ENCODE results near the gene PRKN. TPM values are rescaled to one million over a fixed set of nuclear protein-coding genes. Genes with fewer than 3 reads are reported as not detected.

Gene PRKN
- total RNA-seq, 1 donor from 2014 or later = 2.8 TPM

GRCh38 chr6:161361529-161361928 is 1366.0 kb downstream of the PRKN start:
- H3K4me3 Mint-ChIP-seq = no peak overlapping the region
- H3K36me3 ChIP-seq = no peaks in the 10 kb centered on the region
- no peaks in the 10 kb centered on the region for H3K4me1 ChIP-seq
- no peaks in the 10 kb centered on the region for H3K9me3 ChIP-seq (ENCODE audit: low read depth)
- no peak overlapping the region for H3K4me3 ChIP-seq
- H3K9ac ChIP-seq = no peak overlapping the region
- no peaks in the 10 kb centered on the region for H4K20me1 ChIP-seq (ENCODE audit: low read depth)
- H3K4me1 Mint-ChIP-seq = peaks cover 7% of the 10 kb centered on the region
- TF ChIP-seq EZH2 (IDR thresholded peaks at IDR 0.05) = no peak
- TF ChIP-seq, protein P1, sequence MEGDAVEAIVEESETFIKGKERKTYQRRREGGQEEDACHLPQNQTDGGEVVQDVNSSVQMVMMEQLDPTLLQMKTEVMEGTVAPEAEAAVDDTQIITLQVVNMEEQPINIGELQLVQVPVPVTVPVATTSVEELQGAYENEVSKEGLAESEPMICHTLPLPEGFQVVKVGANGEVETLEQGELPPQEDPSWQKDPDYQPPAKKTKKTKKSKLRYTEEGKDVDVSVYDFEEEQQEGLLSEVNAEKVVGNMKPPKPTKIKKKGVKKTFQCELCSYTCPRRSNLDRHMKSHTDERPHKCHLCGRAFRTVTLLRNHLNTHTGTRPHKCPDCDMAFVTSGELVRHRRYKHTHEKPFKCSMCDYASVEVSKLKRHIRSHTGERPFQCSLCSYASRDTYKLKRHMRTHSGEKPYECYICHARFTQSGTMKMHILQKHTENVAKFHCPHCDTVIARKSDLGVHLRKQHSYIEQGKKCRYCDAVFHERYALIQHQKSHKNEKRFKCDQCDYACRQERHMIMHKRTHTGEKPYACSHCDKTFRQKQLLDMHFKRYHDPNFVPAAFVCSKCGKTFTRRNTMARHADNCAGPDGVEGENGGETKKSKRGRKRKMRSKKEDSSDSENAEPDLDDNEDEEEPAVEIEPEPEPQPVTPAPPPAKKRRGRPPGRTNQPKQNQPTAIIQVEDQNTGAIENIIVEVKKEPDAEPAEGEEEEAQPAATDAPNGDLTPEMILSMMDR (IDR thresholded peaks at IDR 0.05) = no peak
- TF ChIP-seq EZH2phosphoT487 (IDR thresholded peaks at IDR 0.05) = no peak
- H3K36me3 Mint-ChIP-seq = peaks cover 7% of the 10 kb centered on the region
- H3K4me2 ChIP-seq = no peak overlapping the region
- no peaks in the 10 kb centered on the region for H3F3A ChIP-seq (ENCODE audit: low read depth)
- H3K27me3 ChIP-seq = no peaks in the 10 kb centered on the region
- DNase-seq (ENCODE audit: low spot score) = no peak
- H3K9me3 Mint-ChIP-seq = peaks cover 32% of the 10 kb centered on the region
- H3K27ac Mint-ChIP-seq = no peak overlapping the region
- H3K27ac ChIP-seq = no peak overlapping the region
- no peaks in the 10 kb centered on the region for H3K79me2 ChIP-seq (ENCODE audit: low read depth)
- no peak overlapping the region for H2AFZ ChIP-seq (replicated peaks)
- peaks cover 4% of the 10 kb centered on the region for H3K27me3 Mint-ChIP-seq (ENCODE audit: insufficient read depth, low read depth)

- no peak overlapping the region for H3K9ac ChIP-seq
- no peaks in the 10 kb centered on the region for H3F3A ChIP-seq (ENCODE audit: low read depth)
- no peak overlapping the region for H3K4me3 Mint-ChIP-seq
- H3K27ac ChIP-seq = no peak overlapping the region
- no peak overlapping the region for H2AFZ ChIP-seq (replicated peaks)
- DNase-seq (ENCODE audit: low spot score) = no peak
- peaks cover 2% of the 10 kb centered on the region for H3K27me3 Mint-ChIP-seq (ENCODE audit: insufficient read depth, low read depth)
- no peaks in the 10 kb centered on the region for H3K36me3 ChIP-seq
- no peaks in the 10 kb centered on the region for H3K79me2 ChIP-seq (ENCODE audit: low read depth)
- H3K4me1 ChIP-seq = no peaks in the 10 kb centered on the region
- H3K9me3 ChIP-seq (ENCODE audit: low read depth) = no peaks in the 10 kb centered on the region
- no peak for TF ChIP-seq EZH2 (IDR thresholded peaks at IDR 0.05)
- TF ChIP-seq EZH2phosphoT487 (IDR thresholded peaks at IDR 0.05) = no peak
- TF ChIP-seq, protein P1 (IDR thresholded peaks at IDR 0.05) = no peak
- peaks cover 7% of the 10 kb centered on the region for H3K36me3 Mint-ChIP-seq
- H3K4me3 ChIP-seq = no peak overlapping the region
- no peaks in the 10 kb centered on the region for H3K27me3 ChIP-seq
- no peak overlapping the region for H3K4me2 ChIP-seq
- peaks cover 11% of the 10 kb centered on the region for H3K4me1 Mint-ChIP-seq
- peaks cover 32% of the 10 kb centered on the region for H3K9me3 Mint-ChIP-seq
- H4K20me1 ChIP-seq (ENCODE audit: low read depth) = no peaks in the 10 kb centered on the region
- H3K27ac Mint-ChIP-seq = no peak overlapping the region
Measured at GRCh38 chr6:161360520-161360919, 1367.0 kb downstream of the PRKN start.

DNA sequence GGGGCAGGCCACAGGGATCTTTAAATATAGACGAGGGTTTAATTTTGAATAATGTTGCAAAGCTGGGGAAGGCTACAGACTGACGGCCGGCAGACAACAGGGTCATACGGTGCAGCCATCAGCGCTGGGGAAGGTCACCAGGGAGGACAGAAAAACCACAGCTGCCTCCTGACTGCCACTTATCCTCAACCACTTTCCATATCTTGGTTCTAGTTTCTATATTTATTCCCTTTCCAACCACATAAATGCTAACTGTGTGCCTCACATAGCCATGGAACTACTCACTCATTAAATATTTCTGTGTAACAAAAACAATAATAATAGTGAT is 1368.0 kb downstream of the PRKN start:
- Histone ChIP-seq H3F3A (ENCODE audit: low read depth) (no peaks in the 10 kb centered on the region), H3K9me3 (ENCODE audit: low read depth) (no peaks in the 10 kb centered on the region), H3K9ac (no peak overlapping the region), H2AFZ (replicated peaks) (no peak overlapping the region), H4K20me1 (ENCODE audit: low read depth) (no peaks in the 10 kb centered on the region), H3K4me1 (no peaks in the 10 kb centered on the region), H3K27ac (no peak overlapping the region), H3K36me3 (no peaks in the 10 kb centered on the region), H3K79me2 (ENCODE audit: low read depth) (no peaks in the 10 kb centered on the region), H3K27me3 (no peaks in the 10 kb centered on the region), H3K4me3 (no peak overlapping the region), H3K4me2 (no peak overlapping the region)
- no peak overlapping the region for H3K27ac Mint-ChIP-seq
- H3K36me3 Mint-ChIP-seq = peaks cover 7% of the 10 kb centered on the region
- peaks cover 32% of the 10 kb centered on the region for H3K9me3 Mint-ChIP-seq
- TF ChIP-seq EZH2phosphoT487 (IDR thresholded peaks at IDR 0.05) (no peak), EZH2 (IDR thresholded peaks at IDR 0.05) (no peak)
- TF ChIP-seq, protein P1 (IDR thresholded peaks at IDR 0.05) = no peak
- no peak overlapping the region for H3K4me3 Mint-ChIP-seq
- no peak for DNase-seq (ENCODE audit: low spot score)
- peaks cover 2% of the 10 kb centered on the region for H3K27me3 Mint-ChIP-seq (ENCODE audit: insufficient read depth, low read depth)
- H3K4me1 Mint-ChIP-seq = peaks cover 11% of the 10 kb centered on the region

Measured in neural progenitor cell (in vitro differentiated cells).